CD4-positive, alpha-beta T cell treated with Interferon alpha-2 for 1 hour (primary cell): ENCODE data around the gene SEPHS2.
"Not testable (repeated sequence)": the region's sequence is repeated elsewhere in the genome, so short reads cannot be mapped to it uniquely, and the experiment has no call there.

Source experiments
- DNase-seq, 2 donors: peaks; one replicate each; pipeline ENCODE4 v3.0.0-alpha.2; 2020 to 2022

The SEPHS2 gene

DNA sequence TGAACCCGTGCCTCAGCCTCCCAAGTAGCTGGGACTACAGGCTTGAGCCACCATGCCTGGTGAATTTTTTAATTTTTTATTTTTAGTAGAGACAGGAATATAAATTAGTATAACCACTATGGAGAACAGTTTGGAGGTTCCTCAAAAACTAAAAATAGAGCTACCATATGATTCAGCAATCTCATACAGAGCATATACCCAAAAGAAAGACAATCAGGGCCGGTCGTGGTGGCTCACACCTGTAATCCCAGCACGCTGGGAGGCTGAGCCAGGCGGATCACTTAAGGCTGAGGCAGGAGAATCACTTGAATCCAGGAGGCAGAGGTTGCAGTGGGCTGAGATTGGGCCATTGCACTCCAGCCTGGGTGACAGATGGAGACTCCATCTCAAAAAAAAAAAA, 15.8 kb upstream of the SEPHS2 start:
- DNase-seq, result not testable (repeated sequence)

DNA sequence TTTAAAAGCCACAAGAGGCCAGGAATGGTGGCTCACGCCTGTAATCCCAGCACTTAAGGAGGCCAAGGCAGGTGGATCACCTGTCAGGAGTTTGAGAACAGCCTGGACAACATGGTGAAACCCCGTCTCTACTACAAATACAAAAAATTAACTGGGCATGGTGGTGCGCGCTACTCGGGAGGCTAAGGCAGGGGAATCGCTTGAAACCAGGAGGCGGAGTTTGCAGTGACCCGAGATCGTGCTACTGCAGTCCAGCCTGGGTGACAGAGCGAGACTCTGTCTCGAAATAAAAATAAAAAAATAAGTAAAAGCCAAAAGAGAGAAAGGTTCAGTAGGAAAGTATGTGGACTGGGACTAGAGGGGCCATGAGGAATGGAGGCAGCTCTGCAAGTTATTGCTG, 13.8 kb upstream of the SEPHS2 start:
- no peak for DNase-seq

DNA sequence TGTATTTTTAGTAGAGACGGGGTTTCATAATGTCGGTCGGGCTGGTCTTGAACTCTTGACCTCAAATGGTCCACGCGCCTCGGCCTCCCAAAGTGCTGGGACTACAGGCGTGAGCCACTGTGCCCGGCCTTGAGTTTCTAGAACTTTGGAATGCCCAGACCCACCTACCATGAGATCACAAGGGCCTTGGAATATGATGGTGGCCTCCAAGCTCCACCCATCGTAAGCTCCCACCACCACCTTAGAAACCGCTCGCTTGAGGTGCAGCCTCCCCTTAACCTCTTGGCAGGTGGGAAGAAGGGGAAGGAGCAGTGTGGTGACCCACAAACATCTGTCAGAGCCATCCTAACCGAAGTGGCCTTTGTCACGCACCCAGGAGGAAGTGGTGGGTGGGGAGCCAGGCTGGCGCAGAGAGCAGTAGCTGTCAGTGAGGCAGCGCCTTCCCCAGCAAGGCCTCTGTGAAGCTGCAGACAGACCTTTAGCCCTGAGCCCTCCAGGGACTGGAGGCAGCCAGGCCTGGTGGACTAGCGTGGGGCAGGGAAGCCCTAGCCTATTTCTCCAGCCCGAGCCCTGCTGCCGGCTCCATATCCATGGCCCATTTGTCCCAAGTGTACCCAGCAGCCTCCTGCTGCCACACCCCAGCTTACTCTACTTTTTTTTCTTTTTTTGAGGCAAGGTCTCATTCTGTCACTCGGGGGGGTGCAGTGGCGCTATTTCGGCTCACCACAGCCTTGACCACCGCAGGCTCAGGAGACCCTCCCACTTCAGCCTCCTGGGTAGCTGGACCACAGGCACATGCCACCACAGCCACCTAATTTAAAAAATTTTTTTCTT, 13.1 kb upstream of the SEPHS2 start:
- DNase-seq, result peak; percentile 67 to 78

DNA sequence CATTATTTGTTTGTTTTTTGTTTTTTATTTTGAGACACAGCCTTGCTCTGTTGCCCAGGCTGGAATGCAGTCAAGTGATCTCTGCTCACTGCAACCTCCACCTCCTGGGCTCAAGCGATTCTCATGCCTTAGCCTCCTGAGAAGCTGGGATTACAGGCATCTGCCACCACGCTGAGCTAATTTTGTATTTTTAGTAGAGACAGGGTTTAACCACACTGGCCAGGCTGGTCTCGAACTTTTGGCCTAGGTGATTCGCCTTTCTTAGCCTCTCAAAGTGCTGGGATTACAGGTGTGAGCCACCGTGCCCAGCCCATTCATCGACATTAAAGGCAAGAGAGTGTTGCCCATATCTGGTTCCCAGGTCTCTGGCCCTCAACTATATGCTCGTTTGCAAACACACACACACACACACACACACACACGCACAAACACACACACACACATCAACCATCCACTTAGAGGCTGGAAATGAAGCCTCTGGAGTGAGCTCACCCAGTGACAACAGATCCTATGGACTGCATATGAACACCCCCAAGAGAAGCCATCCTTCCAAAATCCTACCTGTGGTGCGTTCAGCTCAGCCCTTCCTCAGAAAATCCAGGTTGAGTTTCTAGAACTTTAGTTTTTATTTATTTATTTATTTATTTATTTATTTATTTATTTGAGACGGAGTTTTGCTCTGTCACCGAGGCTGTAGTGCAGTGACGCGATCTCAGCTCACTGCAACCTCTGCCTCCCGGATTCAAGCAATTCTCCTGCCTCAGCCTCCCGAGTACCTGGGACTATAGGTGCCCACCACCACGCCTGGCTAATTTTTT, 12.3 kb upstream of the SEPHS2 start:
- no peak for DNase-seq

DNA sequence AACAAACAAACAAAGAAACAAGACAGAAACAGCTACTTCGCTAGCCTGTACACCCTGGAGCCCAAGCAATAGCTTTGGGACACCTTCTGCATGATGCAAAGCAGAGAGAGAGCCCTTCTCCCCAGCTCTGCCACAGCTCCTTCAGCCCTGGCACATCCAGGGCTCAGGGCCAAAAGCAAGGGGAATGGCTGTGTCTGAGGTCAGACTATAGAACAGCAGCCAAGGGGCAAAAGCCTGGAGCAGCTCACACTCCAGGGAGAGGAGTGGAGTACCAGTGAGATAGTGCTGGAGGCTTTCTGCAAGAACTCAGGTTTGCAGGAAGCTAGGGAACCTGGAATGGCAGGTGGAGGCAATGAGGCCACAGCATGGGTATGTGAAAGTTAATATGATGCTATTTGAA, 11.6 kb upstream of the SEPHS2 start:
- DNase-seq, result no peak

GRCh38 chr16:30456302-30456701, 10.6 kb upstream of the SEPHS2 start:
- no peak for DNase-seq

DNA sequence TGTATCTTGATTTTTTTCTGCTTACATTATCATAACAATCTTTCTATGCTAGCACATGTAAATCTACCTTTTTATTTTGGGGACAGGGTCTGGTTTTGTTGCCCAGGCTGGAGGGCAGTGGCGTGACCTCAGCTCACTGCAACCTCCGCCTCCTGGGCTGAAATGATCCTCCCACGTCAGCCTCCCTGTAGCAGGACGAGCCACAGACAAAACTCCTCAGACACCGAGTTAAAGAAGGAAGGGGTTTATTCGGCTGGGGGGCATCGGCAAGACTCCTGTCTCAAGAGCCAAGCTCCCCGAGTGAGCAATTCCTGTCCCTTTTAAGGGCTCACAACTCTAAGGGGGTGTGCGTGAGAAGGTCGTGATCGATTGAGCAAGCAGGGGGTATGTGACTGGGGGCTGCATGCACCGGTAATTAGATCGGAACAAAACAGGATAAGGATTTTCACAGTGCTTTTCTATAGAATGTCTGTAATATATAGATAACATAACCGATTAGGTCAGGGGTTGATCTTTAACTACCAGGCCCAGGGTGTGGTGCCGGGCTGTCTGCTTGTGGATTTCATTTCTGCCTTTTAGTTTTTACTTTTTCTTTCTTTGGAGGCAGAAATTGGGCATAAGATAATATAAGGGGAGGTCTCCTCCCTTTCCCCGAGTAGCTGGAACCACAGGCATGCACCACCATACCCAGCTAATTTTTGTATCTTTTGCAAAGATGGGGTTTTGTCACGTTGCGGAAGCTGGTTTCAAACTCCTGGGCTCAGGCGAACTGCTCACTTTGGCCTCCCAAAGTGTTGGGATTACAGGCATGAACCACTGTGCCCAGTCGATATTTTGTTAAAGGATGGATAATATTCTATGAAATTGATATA, 7.3 kb upstream of the SEPHS2 start:
- DNase-seq, result not testable (repeated sequence)

- no peak for DNase-seq
These were observed 3.4 kb upstream of the SEPHS2 start for GRCh38 chr16:30449116-30449435.

DNA sequence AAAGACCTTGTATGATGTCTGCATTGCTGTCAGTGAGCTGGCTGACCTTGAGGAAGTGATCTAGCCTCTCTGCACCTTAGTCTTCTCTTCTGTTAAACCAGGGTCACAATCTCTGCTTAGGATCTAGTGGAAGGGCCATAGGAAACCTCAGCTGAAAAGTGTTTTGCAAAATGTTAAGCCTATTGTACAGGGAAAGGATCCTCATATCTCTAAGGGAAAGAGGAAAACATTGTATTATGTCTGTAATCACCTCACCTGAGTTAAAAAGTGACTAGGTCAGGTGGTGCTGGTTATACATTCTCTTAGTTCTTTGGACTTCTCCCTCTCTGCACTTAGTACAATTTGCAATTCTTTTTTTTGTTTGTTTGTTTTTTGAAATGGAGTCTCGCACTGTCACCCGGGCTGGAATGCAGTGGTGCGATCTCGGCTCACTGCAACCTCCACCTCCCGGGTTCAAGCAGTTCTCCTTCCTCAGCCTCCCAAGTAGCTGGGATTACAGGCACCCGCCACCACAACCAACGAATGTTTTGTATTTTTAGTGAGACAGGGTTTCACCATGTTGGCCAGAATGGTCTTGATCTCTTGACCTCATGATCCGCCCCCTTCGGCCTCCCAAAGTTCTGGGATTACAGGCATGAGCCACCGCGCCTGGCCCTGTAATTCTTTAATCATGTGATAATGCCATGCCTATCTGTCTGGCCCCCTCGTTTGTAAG, 2.0 kb upstream of the SEPHS2 start:
- DNase-seq, result no peak

GRCh38 chr16:30446203-30446595, 525 bp upstream of the SEPHS2 start:
- DNase-seq, result no peak

DNA sequence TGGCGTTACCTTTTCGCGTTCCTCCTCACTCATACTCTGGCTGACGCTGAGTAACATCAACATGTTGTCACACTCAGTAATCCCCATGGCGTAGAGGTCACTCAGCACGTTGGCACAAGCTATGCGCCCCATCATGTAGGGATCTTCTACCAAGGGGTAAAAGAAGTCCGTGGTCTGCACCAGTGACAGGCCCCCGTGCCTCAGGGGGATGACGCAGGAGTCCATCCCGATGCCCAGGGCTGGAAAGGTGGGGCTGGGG, 596 bp downstream of the SEPHS2 start:
- DNase-seq, result no peak

GRCh38 chr16:30444231-30445148, 1.2 kb downstream of the SEPHS2 start:
- DNase-seq, result no peak

GRCh38 chr16:30443631-30444030, 2.0 kb downstream of the SEPHS2 start:
- DNase-seq, result no peak

DNA sequence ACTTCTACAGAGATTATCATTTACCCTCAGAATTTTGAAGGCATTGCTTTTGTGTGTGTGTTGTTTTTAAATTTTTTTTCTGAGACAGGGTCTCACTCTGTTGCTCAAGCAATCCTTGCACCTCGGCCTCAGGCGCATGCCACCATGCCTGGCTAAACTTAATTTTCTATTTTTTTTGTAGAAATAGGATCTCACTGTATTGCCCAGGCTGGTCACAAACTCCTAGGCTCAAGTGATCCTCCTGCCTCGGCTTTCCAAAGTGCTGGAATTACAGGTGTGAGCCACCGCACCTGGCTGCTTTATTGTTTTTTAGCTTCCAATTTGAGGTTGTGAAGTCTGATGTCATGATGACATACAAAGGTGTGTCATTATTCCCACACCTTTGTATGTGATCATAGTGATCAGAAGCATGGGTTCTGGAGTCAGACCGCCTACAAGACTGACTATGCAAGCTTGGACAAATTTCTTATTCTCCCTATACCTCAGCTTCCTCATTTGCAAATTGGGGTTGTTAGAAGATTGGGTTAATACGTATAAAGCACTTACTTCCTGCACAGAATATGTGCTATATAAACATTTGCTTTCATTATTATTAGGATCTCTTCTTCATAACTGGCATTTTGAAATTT, 5.8 kb downstream of the SEPHS2 start:
- DNase-seq, result no peak

DNA sequence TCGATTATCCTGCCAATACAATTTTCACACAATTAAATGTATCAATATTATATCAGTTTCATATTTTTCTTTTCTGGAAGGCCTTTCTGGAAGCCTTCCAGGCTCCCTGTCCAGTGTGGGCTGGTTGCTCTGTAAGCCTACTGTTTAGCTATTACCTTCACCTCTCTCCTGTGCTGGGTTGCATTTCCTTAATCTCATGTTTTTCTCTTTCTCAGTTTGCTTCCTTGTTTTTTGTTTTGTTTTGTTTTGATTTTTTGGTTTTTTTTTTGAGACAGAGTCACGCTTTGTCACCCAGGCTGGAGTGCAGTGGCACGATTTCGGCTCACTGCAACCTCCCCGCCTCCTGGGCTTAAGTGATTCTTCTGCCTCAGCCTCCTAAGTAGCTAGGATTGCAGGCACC, 6.8 kb downstream of the SEPHS2 start:
- DNase-seq, result no peak

- DNase-seq, result no peak
These were observed 8.1 kb downstream of the SEPHS2 start for GRCh38 chr16:30437511-30438046.

GRCh38 chr16:30434852-30435251, 10.8 kb downstream of the SEPHS2 start:
- no peak for DNase-seq

- DNase-seq, result no peak
These were observed 15.2 kb downstream of the SEPHS2 start for GRCh38 chr16:30430428-30430970.

- DNase-seq, result peak; percentile 98 to 99
These were observed 15.8 kb downstream of the SEPHS2 start, which contains the start of gene DCTPP1 for GRCh38 chr16:30429678-30430427. DCTPP1 (minus strand) TSS chr16:30430030; CDS start chr16:30429980, 50 bp downstream.

GRCh38 chr16:30429418-30429677, 16.3 kb downstream of the SEPHS2 start:
- no peak for DNase-seq
